Upper lobe of right lung (tissue), 1 donor: ENCODE results near the gene CILP2. TPM values are rescaled to one million over a fixed set of nuclear protein-coding genes. Genes with fewer than 3 reads are reported as not detected.
A peak's percentile ranks its signal among the peaks of the same experiment; 100 is the strongest.

Experiments used
- ATAC-seq: fragments of 200-7000 bp; cut with Tn5 transposase; one replicate; pipeline ENCODE4 v1.9.1; 2020; ENCODE audit warnings: mild to moderate bottlenecking, moderate library complexity
- DNase-seq: peaks from one replicate; pipeline ENCODE4 v3.0.0-alpha.2; 2020
- H3K27ac ChIP-seq: fragments of 200-600 bp; one replicate; pipeline ENCODE4 v1.8.0; 2022
- H3K27me3 ChIP-seq: fragments of 200-600 bp; one replicate; pipeline ENCODE4 v1.8.0; 2022; ENCODE audit warnings: mild to moderate bottlenecking
- H3K36me3 ChIP-seq: fragments of 200-600 bp; one replicate; pipeline ENCODE4 v1.8.0; 2022
- H3K4me1 ChIP-seq: fragments of 200-600 bp; one replicate; pipeline ENCODE4 v1.8.0; 2022
- H3K4me3 ChIP-seq: fragments of 200-600 bp; one replicate; pipeline ENCODE4 v1.8.0; 2022; ENCODE audit warnings: mild to moderate bottlenecking
- H3K9me3 ChIP-seq: fragments of 200-600 bp; one replicate; pipeline ENCODE4 v1.8.0; 2022
- intact Hi-C: fragments of 100-400 bp; cut with DNase I; formaldehyde crosslinking; loops from one replicate; pipeline ENCODE4 v1.11.0; 2022
- total RNA-seq: library from RNA; stranded (reverse); fragmentation: NEBNext Ultra II Directional; extraction: Animal tissue kit (Norgen Biotek cat#: 25700); gene quantifications from one replicate; pipeline ENCODE4 v1.2.1, GENCODE V29; 2021
- TF ChIP-seq, protein P1 (sequence below): fragments of 200-600 bp; IDR thresholded peaks from one replicate; pipeline ENCODE4 v1.8.0; 2022; ENCODE audit warnings: antibody characterized with exemption
- donor health status: DM: no; HTN: yes; CAD: no; lungs with severe emphysema.

Gene CILP2
- total RNA-seq, 1 donor from 2014 or later = 0.41 TPM

DNA sequence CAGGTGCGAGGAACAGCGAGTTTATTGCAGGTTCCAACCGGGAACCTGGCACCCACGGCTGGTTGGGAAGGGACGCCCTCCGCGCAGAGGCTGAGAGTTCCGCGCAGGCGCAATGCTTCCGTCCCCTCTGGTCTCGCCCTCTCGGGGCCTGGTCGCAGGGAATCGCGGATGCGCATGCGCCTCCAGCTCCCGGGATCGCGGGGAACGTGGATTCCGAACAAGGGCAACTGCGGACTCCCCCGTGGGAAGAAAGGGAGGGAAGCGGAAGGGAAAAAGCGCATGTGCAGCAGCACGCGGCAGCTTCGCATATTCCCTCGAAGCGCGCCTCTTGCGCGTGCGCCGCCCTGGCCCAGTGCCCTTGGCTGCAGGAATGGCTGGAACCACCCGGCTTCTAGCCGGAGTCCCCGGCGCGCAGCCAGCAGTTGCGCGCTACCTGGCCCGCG, 23.8 kb upstream of the CILP2 start:
- Histone ChIP-seq H3K4me3 (no peak overlapping the region), H3K27me3 (no peaks in the 10 kb centered on the region), H3K9me3 (no peaks in the 10 kb centered on the region), H3K27ac (no peak overlapping the region), H3K4me1 (peaks cover 11% of the 10 kb centered on the region), H3K36me3 (no peaks in the 10 kb centered on the region)
- TF ChIP-seq, protein P1, sequence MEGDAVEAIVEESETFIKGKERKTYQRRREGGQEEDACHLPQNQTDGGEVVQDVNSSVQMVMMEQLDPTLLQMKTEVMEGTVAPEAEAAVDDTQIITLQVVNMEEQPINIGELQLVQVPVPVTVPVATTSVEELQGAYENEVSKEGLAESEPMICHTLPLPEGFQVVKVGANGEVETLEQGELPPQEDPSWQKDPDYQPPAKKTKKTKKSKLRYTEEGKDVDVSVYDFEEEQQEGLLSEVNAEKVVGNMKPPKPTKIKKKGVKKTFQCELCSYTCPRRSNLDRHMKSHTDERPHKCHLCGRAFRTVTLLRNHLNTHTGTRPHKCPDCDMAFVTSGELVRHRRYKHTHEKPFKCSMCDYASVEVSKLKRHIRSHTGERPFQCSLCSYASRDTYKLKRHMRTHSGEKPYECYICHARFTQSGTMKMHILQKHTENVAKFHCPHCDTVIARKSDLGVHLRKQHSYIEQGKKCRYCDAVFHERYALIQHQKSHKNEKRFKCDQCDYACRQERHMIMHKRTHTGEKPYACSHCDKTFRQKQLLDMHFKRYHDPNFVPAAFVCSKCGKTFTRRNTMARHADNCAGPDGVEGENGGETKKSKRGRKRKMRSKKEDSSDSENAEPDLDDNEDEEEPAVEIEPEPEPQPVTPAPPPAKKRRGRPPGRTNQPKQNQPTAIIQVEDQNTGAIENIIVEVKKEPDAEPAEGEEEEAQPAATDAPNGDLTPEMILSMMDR = no peak
- DNase-seq (peak; percentile 79), ATAC-seq (no peak)
- intact Hi-C loops = no loop called here

DNA sequence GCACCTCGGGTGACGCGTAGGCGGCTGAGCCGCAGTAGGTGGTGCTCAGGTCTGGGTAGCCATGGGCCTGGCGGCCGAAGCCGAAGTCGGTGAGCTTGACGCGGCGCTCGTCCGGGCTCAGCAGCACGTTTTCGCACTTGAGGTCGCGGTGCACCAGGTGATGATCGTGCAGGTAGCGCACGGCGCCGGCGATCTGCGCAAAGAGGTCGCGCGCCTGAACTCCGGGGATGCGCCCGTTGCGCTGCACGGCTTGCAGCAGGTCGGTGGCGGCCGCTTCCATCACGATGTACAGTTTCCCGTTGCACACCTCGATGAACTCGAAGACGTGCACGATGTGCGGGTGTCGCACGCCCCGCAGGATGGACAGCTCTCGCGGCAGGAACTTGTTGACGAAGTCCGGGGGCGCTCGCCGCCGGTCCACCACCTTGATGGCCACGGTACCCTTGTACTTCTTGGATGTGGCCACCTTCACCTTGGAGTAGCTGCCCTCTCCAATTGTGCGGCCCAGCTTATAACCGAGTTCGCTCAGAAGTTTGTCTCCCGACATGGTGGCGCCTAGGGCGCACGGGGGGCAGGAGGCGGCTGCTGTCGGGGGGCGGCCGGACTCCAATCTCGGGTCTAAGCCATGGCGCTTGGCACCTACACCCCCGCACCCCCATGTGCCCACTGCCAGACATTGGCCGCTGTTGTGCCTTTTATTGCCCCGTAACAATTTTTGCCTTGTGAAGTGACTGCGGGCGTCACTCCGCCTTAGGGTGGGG, 23.0 kb upstream of the CILP2 start, which contains the start of gene TSSK6:
TSS of gene TSSK6 (minus strand) at position 668 of the 761 bp plus-strand sequence. CDS start at position 547, 121 bp downstream.
- H3K27me3 ChIP-seq = no peaks in the 10 kb centered on the region
- H3K4me1 ChIP-seq = peaks cover 11% of the 10 kb centered on the region
- H3K9me3 ChIP-seq = no peaks in the 10 kb centered on the region
- DNase-seq = no peak
- ATAC-seq = no peak
- peaks cover 1% of the 10 kb centered on the region for H3K36me3 ChIP-seq
- peak within 1 kb of the TSS; percentile 80 for H3K4me3 ChIP-seq
- TF ChIP-seq, protein P1 = no peak
- intact Hi-C loops = no loop called here
- H3K27ac ChIP-seq = peak within 1 kb of the TSS; percentile 92

DNA sequence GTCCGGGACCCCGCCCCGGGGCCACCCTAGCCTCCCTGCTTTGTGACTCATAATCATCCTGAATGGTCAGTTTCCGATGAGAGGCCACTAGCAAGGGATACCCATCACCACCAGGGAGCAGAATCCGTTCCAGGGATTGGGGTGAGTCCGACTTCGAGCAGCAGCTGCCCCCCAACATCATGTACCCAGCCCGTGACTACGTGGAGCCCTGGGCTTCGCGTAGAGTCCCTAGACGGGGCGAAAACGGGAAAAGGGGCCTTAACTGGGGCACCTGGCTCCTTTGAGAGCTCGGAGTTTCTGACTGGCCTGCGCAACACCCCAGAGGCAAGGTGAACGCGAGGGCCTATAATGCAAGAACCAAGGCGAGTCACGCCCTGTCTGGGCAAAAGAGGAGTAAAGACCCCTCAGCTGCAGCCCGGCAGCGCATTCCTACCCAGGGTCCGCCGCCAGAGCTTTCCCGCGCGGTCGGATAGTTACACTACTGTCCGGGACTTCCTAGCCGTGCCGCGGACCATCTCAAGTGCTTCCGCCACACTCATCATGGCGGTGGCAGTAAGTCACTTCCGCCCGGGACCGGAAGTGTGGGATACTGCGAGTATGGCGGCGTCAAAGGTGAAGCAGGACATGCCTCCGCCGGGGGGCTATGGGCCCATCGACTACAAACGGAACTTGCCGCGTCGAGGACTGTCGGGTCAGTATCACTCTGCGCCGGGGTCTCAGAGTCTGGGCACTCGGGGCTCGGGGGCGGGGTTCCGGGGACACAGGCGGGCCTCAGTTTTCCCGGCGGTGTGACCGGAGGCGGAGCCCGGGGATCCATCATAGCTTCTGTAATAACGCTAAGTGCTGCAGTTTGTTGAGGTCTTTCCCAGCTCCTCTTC, 22.2 kb upstream of the CILP2 start, which contains the start of gene NDUFA13:
TSS of gene NDUFA13 (plus strand) at position 584 of the 878 bp plus-strand sequence. CDS start at position 598, 14 bp downstream.
- Histone ChIP-seq H3K9me3 (no peaks in the 10 kb centered on the region), H3K27ac (peak within 1 kb of the TSS; percentile 92), H3K36me3 (peaks cover 9% of the 10 kb centered on the region), H3K27me3 (no peaks in the 10 kb centered on the region), H3K4me3 (peak within 1 kb of the TSS; percentile 80), H3K4me1 (peaks cover 11% of the 10 kb centered on the region)
- peak; percentile 94 for DNase-seq
- ATAC-seq = peak; percentile 96
- TF ChIP-seq, protein P1 = no peak
- intact Hi-C loops = no loop called here

DNA sequence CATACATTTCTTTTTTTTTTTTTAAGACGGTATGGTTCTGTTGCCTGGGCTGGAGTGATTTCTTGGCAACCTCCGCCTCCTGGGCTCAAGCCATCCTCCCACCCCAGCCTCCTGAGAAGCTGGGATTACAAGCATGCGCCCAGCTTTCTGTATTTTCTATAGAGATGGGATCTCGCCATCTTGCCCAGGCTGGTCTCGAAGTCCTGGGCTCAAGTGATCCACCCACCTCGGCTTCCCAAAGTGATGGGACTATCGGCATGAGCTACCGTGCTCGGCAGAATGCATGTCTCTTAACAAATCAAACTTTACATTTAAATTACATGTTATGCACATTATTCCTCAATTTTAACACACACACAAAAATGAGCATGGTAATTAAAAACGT, 20.8 kb upstream of the CILP2 start:
- Histone ChIP-seq H3K36me3 (peaks cover 9% of the 10 kb centered on the region), H3K4me1 (peaks cover 11% of the 10 kb centered on the region), H3K27me3 (no peaks in the 10 kb centered on the region), H3K27ac (no peak overlapping the region), H3K4me3 (peak overlapping the region; percentile 80), H3K9me3 (no peaks in the 10 kb centered on the region)
- TF ChIP-seq, protein P1 = no peak
- ATAC-seq (no peak), DNase-seq (no peak)
- intact Hi-C loops = no loop called here

DNA sequence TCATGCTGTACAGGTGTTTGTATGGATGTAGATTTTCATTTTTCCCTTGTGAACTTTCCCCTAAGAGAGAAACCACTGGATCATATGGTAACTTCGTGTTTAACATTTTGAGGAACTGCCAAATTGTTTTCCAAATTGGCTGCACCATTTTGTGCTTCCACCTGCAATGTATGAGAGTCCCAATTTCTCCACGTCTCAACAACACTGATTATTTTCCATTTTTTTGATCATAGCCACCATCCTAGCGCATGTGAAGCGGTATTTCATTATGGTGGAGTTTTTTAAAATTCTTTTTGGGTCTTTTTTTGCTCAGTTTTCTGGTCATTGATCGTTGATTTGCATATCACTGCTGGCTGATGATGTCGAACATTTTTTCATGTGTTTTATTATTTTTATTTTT, 17.1 kb upstream of the CILP2 start:
- peaks cover 11% of the 10 kb centered on the region for H3K4me1 ChIP-seq
- ATAC-seq (no peak), DNase-seq (no peak)
- no peaks in the 10 kb centered on the region for H3K27me3 ChIP-seq
- TF ChIP-seq, protein P1 = no peak
- intact Hi-C loops = no loop called here
- peaks cover 24% of the 10 kb centered on the region for H3K36me3 ChIP-seq
- H3K4me3 ChIP-seq = no peak overlapping the region
- H3K27ac ChIP-seq = no peak overlapping the region
- H3K9me3 ChIP-seq = no peaks in the 10 kb centered on the region
